DMS53 treated with DMSO at 0.1 percent for 48 hours (cell line): ENCODE data around the gene ZCCHC8.
"Not testable (repeated sequence)": the region's sequence is repeated elsewhere in the genome, so short reads cannot be mapped to it uniquely, and the experiment has no call there.

Experiments
- DNase-seq: peaks from one replicate; lab custom pipeline; 2025; ENCODE audit not compliant: unreplicated experiment; lab: John Stamatoyannopoulos, UW

Gene ZCCHC8

GRCh38 chr12:122437656-122438121 lies 63.0 kb downstream of the ZCCHC8 start:
- no peak for DNase-seq

DNA sequence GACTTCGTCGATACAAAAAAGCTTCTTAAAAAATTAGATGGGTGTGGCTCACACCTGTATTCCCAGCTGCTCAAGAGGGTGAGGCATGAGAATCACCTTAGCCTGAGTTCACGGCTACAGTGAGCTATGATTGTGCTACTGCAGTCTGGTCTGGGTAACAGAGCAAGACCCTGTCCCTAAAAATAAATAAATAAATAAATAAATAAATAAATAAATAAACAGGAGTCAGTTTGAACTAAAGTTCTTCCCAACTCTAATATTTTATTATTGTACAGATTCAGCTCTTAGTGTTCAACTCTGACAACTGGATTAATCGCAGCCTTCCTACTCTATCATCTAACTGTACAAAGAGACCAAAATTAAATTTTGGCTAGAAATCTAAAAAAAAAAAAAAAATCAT lies 65.5 kb downstream of the ZCCHC8 start:
- DNase-seq, result no peak

DNA sequence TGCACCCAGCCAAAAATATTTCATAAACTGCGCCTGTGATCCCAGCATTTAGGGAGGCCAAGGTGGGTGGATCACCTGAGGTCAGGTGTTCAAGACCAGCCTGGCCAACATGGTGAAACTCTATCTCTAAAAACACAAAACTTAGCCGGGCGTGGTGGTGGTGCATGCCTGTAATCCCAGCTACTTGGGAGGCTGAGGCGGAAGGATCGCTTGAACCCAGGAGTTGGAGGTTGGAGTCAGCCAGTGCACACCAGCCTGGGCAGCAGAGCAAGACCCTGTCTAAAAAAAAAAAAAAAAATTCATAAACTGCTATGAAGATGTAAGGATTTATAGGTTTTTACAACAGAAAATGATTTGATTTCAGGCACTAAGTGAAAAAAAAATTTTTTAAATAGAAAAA lies 71.7 kb downstream of the ZCCHC8 start:
- not testable (repeated sequence) for DNase-seq

GRCh38 chr12:122427403-122427802 lies 73.3 kb downstream of the ZCCHC8 start:
- DNase-seq, result no peak

DNA sequence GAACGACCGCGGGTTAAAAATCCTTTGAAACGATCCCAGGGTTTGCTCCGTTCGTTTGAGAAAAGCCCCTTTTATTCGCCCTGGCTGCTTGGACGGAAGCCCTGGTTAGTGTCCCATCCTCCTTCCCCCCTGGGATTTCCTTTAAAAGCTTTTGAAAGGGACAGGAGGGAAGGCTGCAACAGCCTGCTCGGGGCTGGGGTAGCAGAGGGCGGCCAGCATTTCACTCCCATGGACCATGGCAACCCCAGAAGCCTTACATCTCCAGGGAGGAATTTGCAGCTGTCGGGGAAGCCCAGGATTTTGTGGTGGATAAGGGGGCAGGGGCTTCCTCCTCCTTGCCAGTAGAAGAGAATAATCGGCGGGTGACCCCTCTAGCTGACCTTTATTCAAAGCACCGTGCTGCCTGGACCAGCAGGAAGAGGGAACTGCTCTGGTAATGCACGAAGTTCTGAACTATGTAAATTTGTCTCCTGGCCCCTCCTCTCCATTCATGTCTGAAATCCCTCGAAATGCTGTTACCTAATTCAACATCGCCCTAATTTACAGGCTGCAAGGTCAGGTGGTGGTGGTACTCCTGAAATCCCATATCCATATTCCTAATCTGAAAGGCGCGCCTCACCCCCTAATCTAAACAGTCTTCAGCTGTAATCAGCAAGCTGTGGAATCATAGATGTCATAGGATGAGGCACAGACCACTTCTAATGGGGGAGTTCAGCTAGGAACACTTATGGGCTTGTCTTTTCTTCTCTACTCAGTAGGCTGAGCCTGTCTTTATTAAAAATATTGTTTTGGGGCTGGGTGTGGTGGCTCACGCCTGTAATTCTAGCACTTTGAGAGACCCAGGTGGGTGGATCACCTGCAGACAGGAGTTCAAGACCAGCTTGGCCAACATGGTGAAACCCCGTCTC lies 77.2 kb downstream of the ZCCHC8 start:
- DNase-seq, result no peak

DNA sequence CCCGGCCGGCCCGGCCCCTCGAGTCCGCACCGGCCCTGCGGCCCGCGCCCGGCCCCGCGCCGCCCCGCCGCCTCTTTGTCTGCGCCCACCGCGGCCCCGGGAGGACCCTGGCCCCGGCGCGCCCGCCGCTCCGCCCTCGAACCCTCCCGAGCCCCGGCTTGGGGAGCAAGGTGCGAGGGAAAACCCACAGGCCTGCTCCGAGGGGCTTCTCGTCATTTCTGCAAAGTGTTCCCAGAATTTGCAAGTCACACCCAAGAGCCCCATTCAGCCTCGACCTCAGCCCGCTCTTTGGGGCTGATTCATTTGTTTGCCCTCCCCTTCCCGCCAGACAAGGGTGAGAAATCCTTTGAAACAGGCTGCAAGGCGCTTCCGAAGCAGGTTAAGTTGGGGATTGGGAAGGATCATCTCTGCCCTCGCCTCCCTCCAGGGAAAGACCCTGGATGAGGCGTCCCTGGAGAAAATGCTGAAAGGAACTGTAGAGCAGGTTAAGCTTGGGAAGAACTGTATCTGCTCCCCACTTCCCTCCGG lies 77.9 kb downstream of the ZCCHC8 start:
- peak; percentile 25 for DNase-seq

DNA sequence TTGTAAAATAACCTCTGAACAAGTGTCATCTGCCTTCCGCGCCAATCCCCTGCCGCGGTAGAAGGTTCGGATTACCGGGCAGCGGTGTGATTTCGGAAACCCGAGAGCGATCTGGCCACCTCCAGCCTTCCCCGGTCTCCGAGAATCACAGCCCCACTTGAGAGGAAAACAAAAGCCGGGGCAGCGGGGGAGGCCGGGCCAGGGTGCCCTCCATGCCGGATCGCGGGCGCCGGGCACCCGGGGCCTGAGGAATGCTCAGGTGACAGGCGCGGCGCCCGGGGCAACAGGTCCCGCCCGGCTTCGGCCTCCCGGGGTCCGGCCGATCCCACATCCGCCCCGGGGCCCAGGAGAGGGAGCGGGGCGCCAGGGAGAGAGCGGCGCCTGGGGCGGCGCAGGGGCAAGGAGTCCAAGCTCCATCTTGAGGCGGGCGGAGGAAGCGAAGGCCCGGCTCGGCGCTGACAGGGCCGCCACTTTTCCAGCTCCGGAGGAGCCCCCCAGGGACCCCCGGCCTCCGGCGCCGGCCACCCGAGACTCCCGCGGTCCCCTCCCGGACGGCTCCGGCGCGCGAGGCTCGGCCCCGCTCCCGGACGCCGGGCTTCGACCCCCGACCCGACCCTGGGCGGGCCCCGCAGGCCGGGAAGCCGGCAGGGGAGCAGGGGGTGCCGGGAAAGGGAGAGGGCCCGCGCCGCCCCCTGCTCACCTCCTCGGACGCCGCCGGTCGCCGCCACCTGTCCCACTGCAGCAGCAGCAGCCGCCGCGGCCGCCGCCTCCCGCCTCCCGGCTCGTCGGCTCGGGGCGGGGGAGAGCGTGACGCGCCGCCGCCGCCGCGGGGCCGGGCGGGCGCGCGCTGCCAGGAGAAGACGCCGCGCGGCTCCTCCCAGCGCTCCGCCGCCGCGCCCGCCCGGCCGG lies 78.7 kb downstream of the ZCCHC8 start, which contains the start of gene CLIP1:
TSS of gene CLIP1 (minus strand) at position 849 of the 909 bp plus-strand sequence. CDS start 42,217 bp downstream, outside the sequence.
- peak; percentile 48 for DNase-seq
